Kidney (tissue), 14 donors: ENCODE data around the gene LRRC37A. TPM values are rescaled to one million over a fixed set of nuclear protein-coding genes. Genes with fewer than 3 reads are reported as not detected.
A peak's percentile ranks its signal among the peaks of the same experiment; 100 is the strongest.
"Not testable (repeated sequence)": the region's sequence is repeated elsewhere in the genome, so short reads cannot be mapped to it uniquely, and the experiment has no call there.

Source experiments
- DNase-seq, 5 donors: peaks; one replicate each; pipeline ENCODE4 v3.0.0-alpha.2; 2013 to 2020
- FAIRE-seq: peaks from 2 replicates; lab custom pipeline; 2012; peaks lifted over from hg19 to GRCh38; lab: Jason Lieb, UNC
- H3K27ac ChIP-seq, 2 donors: one replicate each; pipeline ENCODE4 v1.7.0; 2013; ENCODE audit warnings: low read depth in 2 of 2, low read length in 2 of 2, inconsistent platforms in 1 of 2
- H3K27me3 ChIP-seq: one replicate; pipeline ENCODE4 v1.7.1; 2013; ENCODE audit warnings: low read length, inconsistent platforms; ENCODE audit not compliant: control insufficient read depth, insufficient read depth
- H3K36me3 ChIP-seq, 3 donors: one replicate each; pipeline versions ENCODE4 v1.7.0 to v1.7.1; 2013; ENCODE audit warnings: low read length in 3 of 3, control low read depth in 1 of 3, inconsistent platforms in 1 of 3; ENCODE audit not compliant: insufficient read depth in 3 of 3, control insufficient read depth in 2 of 3
- H3K4me1 ChIP-seq, 3 donors: one replicate each; pipeline versions ENCODE4 v1.7.0 to v1.7.1; 2013; ENCODE audit warnings: low read length in 3 of 3, inconsistent platforms in 1 of 3, low read depth in 1 of 3; ENCODE audit not compliant: control insufficient read depth in 2 of 3, insufficient read depth in 2 of 3
- H3K4me3 ChIP-seq, 3 donors: one replicate each; pipeline versions ENCODE4 v1.7.0 to v1.8.1; 2013; ENCODE audit warnings: low read length in 3 of 3, control low read depth in 1 of 3, inconsistent platforms in 1 of 3
- H3K9ac ChIP-seq, 3 donors: one replicate each; pipeline versions ENCODE4 v1.7.0 to v1.7.1; 2013; ENCODE audit warnings: low read length in 3 of 3, control low read depth in 1 of 3, inconsistent platforms in 1 of 3
- H3K9me3 ChIP-seq, 3 donors: one replicate each; pipeline versions ENCODE4 v1.7.0 to v1.7.1; 2013; ENCODE audit warnings: low read length in 3 of 3, control low read depth in 1 of 3, inconsistent platforms in 1 of 3; ENCODE audit not compliant: control insufficient read depth in 2 of 3, insufficient read depth in 1 of 3
- CTCF ChIP-seq: IDR thresholded peaks from 3 replicates; pipeline ENCODE4 v1.5.1; 2012; ENCODE audit warnings: mild to moderate bottlenecking, moderate library complexity, borderline replicate concordance; ENCODE audit not compliant: insufficient read depth; ENCODE audit errors: extremely low read depth
- intact Hi-C: fragments of 100-400 bp; cut with DNase I; formaldehyde crosslinking; loops from one replicate; pipeline ENCODE4 v1.11.1; 2022
- polyA plus RNA-seq: library from polyadenylated mRNA; stranded (reverse); fragments of 350-450 nt; fragmentation: Illumina TruSeq; extraction: RNeasy Lipid Tissue Mini Kit (QIAGEN cat#74804); gene quantifications from one replicate; pipeline ENCODE4 v1.2.3, GENCODE V29; 2014; ENCODE audit warnings: low read depth, low replicate concordance; ENCODE audit not compliant: insufficient read depth
- total RNA-seq: library from RNA; stranded (reverse); fragmentation: NEBNext Ultra II Directional; extraction: Animal tissue kit (Norgen Biotek cat#: 25700); gene quantifications from one replicate; pipeline ENCODE4 v1.2.1, GENCODE V29; 2021
- donor health status: control.
- donor health status: control.
- donor health status: control.
- donor health status: control.
- donor health status: control.
- donor health status: DM: yes; HTN: yes; CAD: no.
- donor health status: Normal renal cell carcinoma (clear cell type).

LRRC37A gene
- total and polyA plus RNA-seq, 2 donors from 2014 or later, result 0.52 to 3.1 TPM

- intact Hi-C loops, H3K36me3 ChIP-seq, H3K4me3 ChIP-seq, H3K4me1 ChIP-seq, H3K9me3 ChIP-seq, H3K27ac ChIP-seq, H3K9ac ChIP-seq, H3K27me3 ChIP-seq: not testable (repeated sequence)
- TF ChIP-seq CTCF, result peak; percentile 76
- DNase-seq (peak in 3 of 5 donors; percentile 39 to 84 (median 78)), FAIRE-seq (peak; percentile 92)
Measured at GRCh38 chr17:46286764-46287221, 8.1 kb upstream of the LRRC37A start.

- H3K27me3 ChIP-seq, FAIRE-seq, H3K4me3 ChIP-seq, H3K9ac ChIP-seq, intact Hi-C loops, H3K27ac ChIP-seq, H3K36me3 ChIP-seq, H3K9me3 ChIP-seq, DNase-seq, H3K4me1 ChIP-seq: not testable (repeated sequence)
Measured at GRCh38 chr17:46287587-46287986, 7.3 kb upstream of the LRRC37A start.

- FAIRE-seq, H3K4me1 ChIP-seq, H3K9ac ChIP-seq, H3K27me3 ChIP-seq, H3K4me3 ChIP-seq, intact Hi-C loops, H3K36me3 ChIP-seq, DNase-seq, H3K27ac ChIP-seq, H3K9me3 ChIP-seq: not testable (repeated sequence)
Measured at GRCh38 chr17:46290906-46291546, 3.9 kb upstream of the LRRC37A start.

GRCh38 chr17:46291618-46292017 is 3.3 kb upstream of the LRRC37A start:
- FAIRE-seq, result not testable (repeated sequence)

GRCh38 chr17:46341220-46341619 is 46.3 kb downstream of the LRRC37A start:
- H3K27me3 ChIP-seq, H3K36me3 ChIP-seq, intact Hi-C loops, DNase-seq, H3K9me3 ChIP-seq, H3K9ac ChIP-seq, H3K27ac ChIP-seq, FAIRE-seq, H3K4me1 ChIP-seq, H3K4me3 ChIP-seq: not testable (repeated sequence)

More at GRCh38 chr17:46291618-46292017, 3.3 kb upstream of the LRRC37A start:
- intact Hi-C loops, H3K27me3 ChIP-seq, H3K27ac ChIP-seq, H3K9me3 ChIP-seq, DNase-seq, H3K9ac ChIP-seq, H3K36me3 ChIP-seq, H3K4me3 ChIP-seq, H3K4me1 ChIP-seq: not testable (repeated sequence)

GRCh38 chr17:46342131-46342530 is 47.2 kb downstream of the LRRC37A start:
- intact Hi-C loops, DNase-seq, H3K9me3 ChIP-seq, H3K36me3 ChIP-seq, H3K27me3 ChIP-seq, H3K4me3 ChIP-seq, H3K27ac ChIP-seq, H3K9ac ChIP-seq, FAIRE-seq, H3K4me1 ChIP-seq: not testable (repeated sequence)

- FAIRE-seq, intact Hi-C loops, H3K27ac ChIP-seq, H3K4me1 ChIP-seq, H3K9ac ChIP-seq, H3K36me3 ChIP-seq, DNase-seq, H3K9me3 ChIP-seq, H3K27me3 ChIP-seq, H3K4me3 ChIP-seq: not testable (repeated sequence)
Measured at GRCh38 chr17:46348345-46348744, 53.4 kb downstream of the LRRC37A start.

- FAIRE-seq, result not testable (repeated sequence)
Measured at GRCh38 chr17:46349060-46349459, 54.1 kb downstream of the LRRC37A start.

More at GRCh38 chr17:46349060-46349459, 54.1 kb downstream of the LRRC37A start:
- DNase-seq, H3K36me3 ChIP-seq, H3K27ac ChIP-seq, H3K4me1 ChIP-seq, H3K27me3 ChIP-seq, H3K9me3 ChIP-seq, H3K4me3 ChIP-seq, intact Hi-C loops, H3K9ac ChIP-seq: not testable (repeated sequence)
